ENCODE data around the gene DDX41.
"Not testable (repeated sequence)": the region's sequence is repeated elsewhere in the genome, so short reads cannot be mapped to it uniquely, and the experiment has no call there.

Gene DDX41

GRCh38 chr5:177537389-177538361 is 20.9 kb upstream of the DDX41 start:
- DNase-seq: no peak

- DNase-seq: no peak
Observed at GRCh38 chr5:177536386-177536785, 19.6 kb upstream of the DDX41 start.

GRCh38 chr5:177535125-177535524 is 18.4 kb upstream of the DDX41 start:
- DNase-seq: no peak

- DNase-seq: not testable (repeated sequence)
Observed at GRCh38 chr5:177534433-177534832, 17.7 kb upstream of the DDX41 start.

GRCh38 chr5:177531209-177531940 is 14.6 kb upstream of the DDX41 start:
- no peak for DNase-seq

- DNase-seq: no peak
Observed at GRCh38 chr5:177530638-177531037, 13.9 kb upstream of the DDX41 start.

GRCh38 chr5:177529247-177530203 is 12.8 kb upstream of the DDX41 start:
- DNase-seq: no peak

GRCh38 chr5:177528631-177529030 is 11.9 kb upstream of the DDX41 start:
- DNase-seq: no peak

- no peak for DNase-seq
Observed at GRCh38 chr5:177527595-177527994, 10.8 kb upstream of the DDX41 start.

GRCh38 chr5:177526791-177527190 is 10.0 kb upstream of the DDX41 start:
- DNase-seq: no peak

- no peak for DNase-seq
Observed at GRCh38 chr5:177526191-177526590, 9.4 kb upstream of the DDX41 start.

GRCh38 chr5:177524941-177525655 is 8.3 kb upstream of the DDX41 start:
- no peak for DNase-seq

GRCh38 chr5:177524539-177524900 is 7.8 kb upstream of the DDX41 start:
- DNase-seq: no peak

GRCh38 chr5:177523711-177524538 is 7.2 kb upstream of the DDX41 start:
- DNase-seq: no peak

- DNase-seq: no peak
Observed at GRCh38 chr5:177520916-177521513, 4.3 kb upstream of the DDX41 start.

GRCh38 chr5:177520271-177520670 is 3.5 kb upstream of the DDX41 start:
- DNase-seq: no peak

GRCh38 chr5:177519463-177520235 is 2.9 kb upstream of the DDX41 start:
- no peak for DNase-seq

GRCh38 chr5:177515580-177515979 is 1.2 kb downstream of the DDX41 start:
- DNase-seq: no peak

- DNase-seq: no peak
Observed at GRCh38 chr5:177514541-177514940, 2.2 kb downstream of the DDX41 start.

- DNase-seq: no peak
Observed at GRCh38 chr5:177513500-177513899, 3.3 kb downstream of the DDX41 start.
